Renal cortical epithelial cell (primary cell): Measurements from ENCODE around the gene EPM2A. TPM values are rescaled to one million over a fixed set of nuclear protein-coding genes. Genes with fewer than 3 reads are reported as not detected.
"Not testable (repeated sequence)": the region's sequence is repeated elsewhere in the genome, so short reads cannot be mapped to it uniquely, and the experiment has no call there.

Experiments
- DNase-seq: peaks from one replicate; pipeline ENCODE4 v3.0.0-alpha.2; 2011; ENCODE audit warnings: low read depth
- total RNA-seq: library from RNA; depleted of rRNA; stranded (reverse); fragments of >200 nt; gene quantifications from 2 replicates; pipeline ENCODE4 v1.2.3, GENCODE V29; 2014

EPM2A gene
- total RNA-seq, 1 donor from 2014 or later, result 8.0 TPM

DNA sequence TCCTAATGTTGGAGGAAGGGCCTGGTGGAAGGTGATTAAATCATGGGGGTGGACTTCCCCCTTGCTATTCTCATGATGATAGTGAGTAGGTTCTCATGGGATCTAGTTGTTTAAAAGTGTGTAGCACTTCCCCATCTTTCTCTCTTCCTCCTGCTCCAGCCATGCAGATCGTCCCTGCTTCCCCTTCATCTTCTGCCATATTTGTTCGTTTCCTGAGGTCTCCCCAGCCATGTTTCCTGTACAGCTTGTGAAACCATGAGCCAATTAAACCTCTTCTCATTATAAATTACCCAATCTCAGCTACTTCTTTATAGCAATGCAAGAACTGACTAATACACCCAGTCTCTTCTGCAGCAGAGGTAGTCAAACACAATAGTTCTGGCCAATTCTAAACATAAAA lies 5.4 kb downstream of the EPM2A start:
- DNase-seq, result no peak

- DNase-seq, result no peak
Observed at GRCh38 chr6:145728444-145729385, 6.6 kb downstream of the EPM2A start.

GRCh38 chr6:145727817-145728388 lies 7.4 kb downstream of the EPM2A start:
- no peak for DNase-seq

- DNase-seq, result no peak
Observed at GRCh38 chr6:145725570-145725969, 9.8 kb downstream of the EPM2A start.

GRCh38 chr6:145723646-145724045 lies 11.7 kb downstream of the EPM2A start:
- no peak for DNase-seq

DNA sequence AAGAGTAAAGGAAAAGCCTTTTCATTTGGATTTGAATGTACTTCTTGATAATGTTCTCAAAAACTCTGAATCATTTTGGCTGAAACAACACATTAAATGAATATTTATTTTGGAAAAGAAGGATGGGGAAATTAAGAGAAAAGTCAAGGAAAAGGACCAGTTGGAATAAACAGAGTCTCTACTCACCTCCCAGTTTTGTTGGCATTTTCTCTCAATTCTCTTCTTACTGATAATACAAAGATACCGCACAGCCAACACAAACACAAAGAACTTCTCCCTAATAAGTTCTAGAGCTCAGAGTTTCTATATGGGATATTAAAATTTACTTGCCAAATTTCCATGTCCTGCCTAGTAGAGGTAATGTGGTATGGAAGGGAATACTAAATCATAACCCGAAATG lies 13.1 kb downstream of the EPM2A start:
- no peak for DNase-seq

- no peak for DNase-seq
Observed at GRCh38 chr6:145721144-145721543, 14.2 kb downstream of the EPM2A start.

DNA sequence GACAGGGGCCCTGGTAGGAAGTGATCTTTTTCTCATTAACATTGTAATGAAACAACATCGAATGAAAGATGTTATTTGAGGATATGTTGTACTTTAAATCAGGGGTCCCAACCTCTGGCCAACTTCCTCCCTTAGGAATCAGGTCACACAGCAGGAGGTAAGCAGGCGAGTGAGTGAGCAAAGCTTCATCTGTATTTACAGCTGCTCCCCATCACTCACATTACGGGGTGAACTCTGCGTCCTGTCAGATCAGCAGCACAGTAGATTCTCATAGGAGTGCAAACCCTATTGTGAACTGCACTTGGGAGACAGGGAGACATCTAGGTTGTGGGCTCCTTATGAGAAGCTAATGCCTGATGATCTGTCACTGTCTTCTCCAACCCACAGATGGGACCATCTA lies 19.9 kb downstream of the EPM2A start:
- no peak for DNase-seq

DNA sequence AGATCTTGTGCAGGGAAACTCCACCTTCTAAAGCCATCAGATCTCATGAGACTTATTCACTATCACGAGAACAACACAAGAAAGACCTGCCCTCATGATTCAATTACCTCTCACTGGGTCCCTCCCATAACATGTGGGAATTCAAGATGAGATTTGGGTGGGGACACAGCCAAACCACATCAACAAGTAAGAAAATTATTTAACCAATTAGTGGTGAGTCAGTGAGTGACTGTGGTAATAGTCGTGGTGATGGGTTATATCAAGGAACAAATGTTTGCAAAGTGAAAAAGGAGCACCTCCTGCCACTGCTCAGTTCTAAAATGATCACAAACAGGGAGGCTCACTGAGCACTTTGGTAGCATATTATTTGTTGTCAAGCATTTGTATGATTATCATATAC lies 20.6 kb downstream of the EPM2A start:
- DNase-seq, result no peak

- no peak for DNase-seq
Observed at GRCh38 chr6:145713773-145714172, 21.5 kb downstream of the EPM2A start.

DNA sequence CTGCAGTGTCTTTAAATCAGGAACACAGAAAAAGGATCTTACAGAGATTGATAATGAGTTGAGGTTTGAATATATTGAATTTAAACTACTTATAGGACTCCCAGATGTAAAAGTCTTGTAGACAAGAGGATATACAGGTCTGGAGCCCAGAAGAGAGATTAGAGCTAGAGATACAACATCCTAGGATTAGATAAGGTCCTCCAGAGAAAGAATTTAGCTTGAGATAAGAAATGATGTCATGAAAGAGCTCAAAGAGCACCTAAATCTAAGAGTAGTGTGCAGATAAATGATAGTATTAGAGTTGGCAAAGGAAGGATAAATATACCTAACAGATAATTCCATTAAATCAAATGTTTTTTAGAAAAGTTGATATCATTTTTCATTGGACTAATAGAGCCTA lies 23.9 kb downstream of the EPM2A start:
- no peak for DNase-seq

DNA sequence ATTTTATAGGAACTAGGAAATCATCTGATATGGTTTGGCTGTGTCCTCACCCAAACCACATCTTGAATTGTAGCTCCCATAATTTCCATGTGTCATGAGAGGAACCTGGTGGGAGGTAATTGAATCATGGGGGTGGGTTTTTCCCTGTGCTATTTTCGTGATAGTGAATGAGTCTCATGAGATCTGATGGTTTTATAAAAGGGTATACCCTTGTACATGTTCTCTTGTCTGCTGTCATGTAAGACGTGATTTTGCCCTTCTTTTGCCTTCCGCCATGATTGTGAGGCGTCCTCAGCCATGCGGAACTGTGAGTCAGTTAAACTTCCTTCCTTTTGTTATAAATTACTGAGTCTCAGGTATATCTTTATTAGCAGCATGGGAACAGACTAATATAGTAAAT lies 27.9 kb downstream of the EPM2A start:
- no peak for DNase-seq

- DNase-seq, result no peak
Observed at GRCh38 chr6:145705561-145705960, 29.8 kb downstream of the EPM2A start.

DNA sequence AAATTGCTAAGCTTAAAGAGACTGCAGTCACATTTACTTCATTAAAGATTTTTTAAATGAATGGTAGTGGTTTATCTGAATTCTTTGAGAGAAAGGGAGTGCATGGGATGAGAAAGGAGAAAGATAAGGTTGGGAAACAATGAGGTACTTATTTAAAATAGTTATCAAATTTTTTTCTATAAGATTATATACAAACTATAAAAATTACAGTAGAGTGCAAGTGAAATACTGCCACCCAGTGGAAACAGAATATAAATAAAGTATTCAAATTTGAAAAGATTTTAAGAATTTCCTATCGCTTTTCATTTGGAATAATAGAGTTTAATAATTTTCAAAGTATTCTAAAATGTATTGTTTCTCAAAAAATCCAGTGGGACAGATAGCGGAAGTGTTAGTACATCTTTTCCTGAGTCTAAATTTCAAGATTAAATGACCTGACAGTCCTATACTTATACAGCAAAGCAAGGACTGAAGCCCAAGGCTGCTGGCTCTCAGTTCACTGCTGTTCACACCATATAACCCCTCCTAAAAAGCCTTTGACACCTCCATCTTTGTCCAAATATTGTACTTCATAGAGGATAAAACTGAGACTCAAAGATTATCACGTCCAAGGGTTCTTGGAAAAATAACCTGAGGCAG lies 31.1 kb downstream of the EPM2A start:
- DNase-seq, result peak; percentile 13

- peak; percentile 79 for DNase-seq
Observed at GRCh38 chr6:145699462-145699861, 35.9 kb downstream of the EPM2A start.

DNA sequence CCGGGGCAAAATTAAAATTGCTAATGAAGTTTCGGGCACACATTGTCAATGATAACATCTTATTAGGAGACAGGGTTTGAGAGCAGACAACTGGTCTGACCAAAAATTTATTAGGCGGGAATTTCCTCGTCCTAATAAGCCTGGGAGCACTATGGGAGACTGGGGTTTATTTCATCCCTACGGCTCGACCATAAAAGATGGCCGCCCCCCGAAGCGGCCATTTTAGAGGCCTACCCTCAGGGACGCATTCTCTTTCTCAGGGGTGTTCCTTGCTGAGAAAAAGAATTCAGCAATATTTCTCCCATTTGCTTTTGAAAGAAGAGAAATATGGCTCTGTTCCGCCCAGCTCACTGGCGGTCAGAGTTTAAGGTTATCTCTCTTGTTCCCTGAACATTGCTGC lies 37.9 kb downstream of the EPM2A start:
- DNase-seq, result not testable (repeated sequence)

DNA sequence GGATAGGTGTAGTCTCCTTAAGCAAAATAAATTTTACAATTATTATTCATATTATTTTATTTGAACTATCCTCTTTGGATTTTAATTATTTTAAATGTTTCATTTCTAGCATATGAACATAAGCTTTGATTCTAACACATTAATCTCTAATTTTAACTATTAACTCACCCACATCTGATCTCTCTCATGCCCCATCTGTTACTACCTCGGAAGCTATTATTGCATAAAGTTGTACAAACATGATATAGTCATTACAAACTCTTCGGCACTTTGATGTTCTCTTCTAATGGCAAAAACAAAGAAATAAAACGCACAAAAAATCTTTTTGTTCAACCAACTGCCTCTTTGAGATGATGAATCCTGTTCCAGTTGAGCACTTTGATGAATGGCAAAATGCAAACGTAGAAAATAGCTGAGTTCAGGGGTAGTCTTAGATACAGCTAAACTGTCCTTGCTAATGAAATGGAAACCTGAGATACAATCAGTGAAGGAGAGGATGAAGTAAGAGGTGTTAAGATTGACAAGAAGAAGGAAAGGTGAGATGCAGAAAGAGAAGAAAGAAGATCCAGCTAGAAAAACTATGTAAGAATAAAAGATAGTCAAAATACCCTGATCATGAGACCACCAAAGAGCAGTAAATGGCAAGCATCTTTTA lies 41.1 kb downstream of the EPM2A start:
- no peak for DNase-seq

GRCh38 chr6:145690969-145691368 lies 44.4 kb downstream of the EPM2A start:
- no peak for DNase-seq

- DNase-seq, result no peak
Observed at GRCh38 chr6:145689529-145689928, 45.8 kb downstream of the EPM2A start.

DNA sequence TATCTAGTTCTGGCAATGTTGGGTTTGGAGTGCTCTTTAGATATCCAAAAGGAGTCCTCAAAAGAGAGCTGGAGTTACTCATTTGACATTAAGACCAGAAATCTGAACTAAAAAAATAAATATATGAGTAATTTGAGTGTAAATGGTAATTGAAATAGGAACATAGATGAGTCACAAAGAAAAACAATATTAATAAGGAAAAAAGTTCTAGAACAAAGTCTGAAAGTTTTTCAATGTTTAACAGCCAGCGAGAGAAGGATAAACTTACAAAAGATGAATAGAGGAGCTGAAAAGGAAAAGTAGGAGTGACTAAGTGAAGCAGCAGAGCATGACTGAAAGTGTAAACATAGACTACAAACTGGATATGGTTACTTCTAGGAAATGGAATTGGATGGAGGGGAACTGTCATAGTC lies 46.8 kb downstream of the EPM2A start:
- peak; percentile 87 for DNase-seq

GRCh38 chr6:145685932-145686331 lies 49.4 kb downstream of the EPM2A start:
- DNase-seq, result no peak

- DNase-seq, result no peak
Observed at GRCh38 chr6:145681965-145682364, 53.4 kb downstream of the EPM2A start.
